Measurements from ENCODE around the gene PLCL1.

- TF ChIP-seq CTCF (conservative IDR thresholded peaks at IDR 0.05), result no peak
- no peak for TF ChIP-seq EZH2 (IDR thresholded peaks at IDR 0.05; ENCODE audit: low read depth)
Measured at GRCh38 chr2:197943731-197944130, 139.3 kb downstream of the PLCL1 start.

Data from PC-9 (cell line).